Measurements from ENCODE around the gene TPPP2. TPM values are rescaled to one million over a fixed set of nuclear protein-coding genes. Genes with fewer than 3 reads are reported as not detected.
A peak's percentile ranks its signal among the peaks of the same experiment; 100 is the strongest.

Gene TPPP2
- polyA plus RNA-seq, 1 experiment = not detected

- CTCF ChIA-PET = interaction anchor here (1.0 to 2.4 kb wide), 5 partner anchors 16 to 79 kb away, joined by 3 to 7 read pairs (median 3); no protein-coding TSS in a partner anchor
Observed at GRCh38 chr14:21056520-21057163, 26.6 kb downstream of the TPPP2 start.

GRCh38 chr14:21057803-21058675 is 28.0 kb downstream of the TPPP2 start, which contains the start of gene RNASE8:
Gene RNASE8, plus strand, starts transcription at chr14:21057822. Its CDS starts 71 bp downstream, at chr14:21057893.
- no peak within 1 kb of the TSS for H3K4me3 ChIP-seq (ENCODE audit: low read depth, low read length)
- no peak for DNase-seq (ENCODE audit: low read depth, low spot score)
- peak; percentile 32 for TF ChIP-seq CTCF (IDR thresholded peaks at IDR 0.05; ENCODE audit: low read depth, low read length)
- ChIA-PET CTCF (interaction anchor here (0.7 to 2.2 kb wide), 4 partner anchors 10 to 45 kb away, joined by 3 to 14 read pairs (median 6); no protein-coding TSS in a partner anchor), POLR2A (no interaction called here)
- no peaks in the 10 kb centered on the region for H3K27me3 ChIP-seq (ENCODE audit: control insufficient read depth, insufficient read depth, low read length)
- no peaks in the 10 kb centered on the region for H3K9me3 ChIP-seq (ENCODE audit: control insufficient read depth, insufficient read depth, low read length)
- H3K27ac ChIP-seq (ENCODE audit: low read depth, low read length) = peak within 1 kb of the TSS; percentile 52

More at GRCh38 chr14:21056520-21057163, 26.6 kb downstream of the TPPP2 start:
- Histone ChIP-seq H3K27ac (ENCODE audit: low read depth, low read length) (no peak overlapping the region), H3K27me3 (ENCODE audit: control insufficient read depth, insufficient read depth, low read length) (peaks cover 3% of the 10 kb centered on the region), H3K4me3 (ENCODE audit: low read depth, low read length) (no peak overlapping the region), H3K9me3 (ENCODE audit: control insufficient read depth, insufficient read depth, low read length) (no peaks in the 10 kb centered on the region)
- POLR2A ChIA-PET = no interaction called here
- no peak for TF ChIP-seq CTCF (IDR thresholded peaks at IDR 0.05; ENCODE audit: low read depth, low read length)
- no peak for DNase-seq (ENCODE audit: low read depth, low spot score)

GRCh38 chr14:21058903-21059302 is 28.9 kb downstream of the TPPP2 start:
- no peak for DNase-seq (ENCODE audit: low read depth, low spot score)
- H3K4me3 ChIP-seq (ENCODE audit: low read depth, low read length) = no peak overlapping the region
- TF ChIP-seq CTCF (IDR thresholded peaks at IDR 0.05; ENCODE audit: low read depth, low read length) = no peak
- H3K27ac ChIP-seq (ENCODE audit: low read depth, low read length) = no peak overlapping the region
- CTCF ChIA-PET = interaction anchor here (1.4 to 2.2 kb wide), 2 partner anchors 10 to 44 kb away, joined by 8 to 14 read pairs; no protein-coding TSS in a partner anchor
- no peaks in the 10 kb centered on the region for H3K9me3 ChIP-seq (ENCODE audit: control insufficient read depth, insufficient read depth, low read length)
- H3K27me3 ChIP-seq (ENCODE audit: control insufficient read depth, insufficient read depth, low read length) = no peaks in the 10 kb centered on the region
- POLR2A ChIA-PET = no interaction called here

- ChIA-PET POLR2A (no interaction called here), CTCF (interaction anchor here (1.4 to 2.8 kb wide), 4 partner anchors 8 to 55 kb away, joined by 8 to 14 read pairs (median 9); no protein-coding TSS in a partner anchor)
- H3K4me3 ChIP-seq (ENCODE audit: low read depth, low read length) = no peak overlapping the region
- H3K9me3 ChIP-seq (ENCODE audit: control insufficient read depth, insufficient read depth, low read length) = no peaks in the 10 kb centered on the region
- H3K27me3 ChIP-seq (ENCODE audit: control insufficient read depth, insufficient read depth, low read length) = no peaks in the 10 kb centered on the region
- TF ChIP-seq CTCF (IDR thresholded peaks at IDR 0.05; ENCODE audit: low read depth, low read length) = no peak
- no peak for DNase-seq (ENCODE audit: low read depth, low spot score)
- no peak overlapping the region for H3K27ac ChIP-seq (ENCODE audit: low read depth, low read length)
Observed at GRCh38 chr14:21059842-21060613, 30.0 kb downstream of the TPPP2 start.
